Measurements from ENCODE around the gene EFHD2.
A peak's percentile ranks its signal among the peaks of the same experiment; 100 is the strongest.
"Not testable (repeated sequence)": the region's sequence is repeated elsewhere in the genome, so short reads cannot be mapped to it uniquely, and the experiment has no call there.

EFHD2 gene

GRCh38 chr1:15409388-15410222 is at the start of gene EFHD2:
TSS of gene EFHD2 (plus strand) at chr1:15409888. CDS start at chr1:15409972, 84 bp downstream.
- peak; percentile 41 to 48 for DNase-seq

GRCh38 chr1:15360700-15361099 is 49.0 kb upstream of the EFHD2 start:
- no peak for DNase-seq

- DNase-seq, result no peak
Observed at GRCh38 chr1:15362096-15362736, 47.5 kb upstream of the EFHD2 start.

GRCh38 chr1:15362737-15363128 is 47.0 kb upstream of the EFHD2 start:
- DNase-seq, result no peak

GRCh38 chr1:15364740-15365139 is 44.9 kb upstream of the EFHD2 start:
- DNase-seq, result no peak

- no peak for DNase-seq
Observed at GRCh38 chr1:15368888-15369287, 40.8 kb upstream of the EFHD2 start.

- DNase-seq, result no peak
Observed at GRCh38 chr1:15370268-15370667, 39.4 kb upstream of the EFHD2 start.

- peak in 1 of 2 donors; percentile 34 for DNase-seq
Observed at GRCh38 chr1:15370781-15371520, 38.7 kb upstream of the EFHD2 start.

- no peak for DNase-seq
Observed at GRCh38 chr1:15371610-15372545, 37.8 kb upstream of the EFHD2 start.

GRCh38 chr1:15378729-15379128 is 31.0 kb upstream of the EFHD2 start:
- DNase-seq, result no peak

GRCh38 chr1:15379151-15379550 is 30.5 kb upstream of the EFHD2 start:
- not testable (repeated sequence) for DNase-seq

GRCh38 chr1:15380601-15381508 is 28.8 kb upstream of the EFHD2 start:
- no peak for DNase-seq

- no peak for DNase-seq
Observed at GRCh38 chr1:15381805-15382204, 27.9 kb upstream of the EFHD2 start.

- DNase-seq, result no peak
Observed at GRCh38 chr1:15382601-15383518, 26.8 kb upstream of the EFHD2 start.

GRCh38 chr1:15383810-15384209 is 25.9 kb upstream of the EFHD2 start:
- DNase-seq, result no peak

- DNase-seq, result peak; percentile 74 to 88
Observed at GRCh38 chr1:15384301-15384901, 25.3 kb upstream of the EFHD2 start.

- no peak for DNase-seq
Observed at GRCh38 chr1:15385420-15385819, 24.3 kb upstream of the EFHD2 start.

- peak; percentile 58 to 67 for DNase-seq
Observed at GRCh38 chr1:15386164-15386749, 23.4 kb upstream of the EFHD2 start.

- no peak for DNase-seq
Observed at GRCh38 chr1:15388201-15388880, 21.3 kb upstream of the EFHD2 start.

All from hippocampal formation (tissue), 2 donors.